HG03378 (cell line): ENCODE results near the gene NSMCE1.
A peak's percentile ranks its signal among the peaks of the same experiment; 100 is the strongest.
"Not testable (repeated sequence)": the region's sequence is repeated elsewhere in the genome, so short reads cannot be mapped to it uniquely, and the experiment has no call there.

Experiments used
- ATAC-seq: cut with Tn5 transposase; IDR thresholded peaks from one replicate; pipeline ENCODE4 v1.9.1; 2021; ENCODE audit warnings: mild to moderate bottlenecking, moderate library complexity; ENCODE audit not compliant: unreplicated experiment

The NSMCE1 gene

GRCh38 chr16:27220527-27220926 lies 48.0 kb downstream of the NSMCE1 start:
- no peak for ATAC-seq

DNA sequence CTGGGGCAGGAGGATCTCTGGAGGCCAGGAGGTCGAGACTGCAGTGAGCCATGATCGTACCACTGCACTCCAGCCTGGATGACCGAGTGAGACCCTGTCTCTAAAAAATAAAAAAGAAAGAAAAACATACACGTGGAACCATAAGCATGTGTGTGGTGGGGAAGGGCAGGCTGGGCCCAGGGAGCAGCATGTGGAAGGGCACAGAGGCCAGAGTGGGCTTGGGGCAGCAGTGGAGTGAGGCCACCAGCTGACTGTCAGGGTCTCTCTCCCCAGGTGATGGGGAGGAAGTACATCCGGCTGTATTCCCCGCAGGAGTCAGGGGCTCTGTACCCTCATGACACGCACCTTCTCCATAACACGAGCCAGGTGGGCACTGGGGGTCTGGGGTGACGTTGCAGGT lies 48.5 kb downstream of the NSMCE1 start:
- ATAC-seq, result no peak

DNA sequence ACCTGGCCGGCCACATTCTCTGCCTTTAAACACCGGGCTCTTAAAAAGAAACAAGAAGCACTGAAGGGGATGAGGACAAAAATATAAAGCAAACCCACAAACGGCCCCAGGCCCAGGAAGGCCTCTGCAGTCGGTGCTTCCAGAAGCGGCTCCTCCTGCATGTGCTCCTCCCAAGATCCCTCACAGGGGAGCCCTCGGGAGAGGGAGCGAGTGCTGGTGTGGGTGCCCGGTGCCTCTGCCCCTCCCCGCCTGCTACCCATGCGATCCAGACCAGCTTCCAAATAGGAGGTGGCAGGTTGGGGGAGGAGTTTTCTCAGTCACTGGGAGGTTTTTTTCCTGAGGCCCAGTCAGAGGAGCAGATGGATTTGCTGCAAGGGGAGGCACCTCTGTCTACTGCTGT lies 49.4 kb downstream of the NSMCE1 start:
- no peak for ATAC-seq

- ATAC-seq, result no peak
Observed at GRCh38 chr16:27218756-27219155, 49.8 kb downstream of the NSMCE1 start.

DNA sequence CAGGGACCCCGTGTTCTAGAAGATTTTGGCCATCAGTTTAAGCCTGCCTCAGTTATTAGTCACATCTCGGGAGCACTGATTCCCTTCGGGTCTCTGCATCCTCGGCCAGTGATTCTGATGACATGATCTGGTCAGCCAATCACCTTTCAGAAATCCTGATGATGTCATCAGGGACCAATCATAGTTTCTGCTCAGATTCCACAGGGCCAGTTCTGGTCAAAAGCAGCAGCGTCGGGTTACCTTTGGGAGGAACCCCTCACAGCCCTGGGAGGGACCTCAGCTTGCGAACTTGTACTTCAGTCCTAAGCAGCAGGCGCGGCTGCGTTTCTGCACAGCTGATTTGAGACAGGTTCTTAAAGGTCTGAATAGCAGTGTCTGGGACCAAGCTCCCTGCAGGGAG lies 51.3 kb downstream of the NSMCE1 start:
- no peak for ATAC-seq

DNA sequence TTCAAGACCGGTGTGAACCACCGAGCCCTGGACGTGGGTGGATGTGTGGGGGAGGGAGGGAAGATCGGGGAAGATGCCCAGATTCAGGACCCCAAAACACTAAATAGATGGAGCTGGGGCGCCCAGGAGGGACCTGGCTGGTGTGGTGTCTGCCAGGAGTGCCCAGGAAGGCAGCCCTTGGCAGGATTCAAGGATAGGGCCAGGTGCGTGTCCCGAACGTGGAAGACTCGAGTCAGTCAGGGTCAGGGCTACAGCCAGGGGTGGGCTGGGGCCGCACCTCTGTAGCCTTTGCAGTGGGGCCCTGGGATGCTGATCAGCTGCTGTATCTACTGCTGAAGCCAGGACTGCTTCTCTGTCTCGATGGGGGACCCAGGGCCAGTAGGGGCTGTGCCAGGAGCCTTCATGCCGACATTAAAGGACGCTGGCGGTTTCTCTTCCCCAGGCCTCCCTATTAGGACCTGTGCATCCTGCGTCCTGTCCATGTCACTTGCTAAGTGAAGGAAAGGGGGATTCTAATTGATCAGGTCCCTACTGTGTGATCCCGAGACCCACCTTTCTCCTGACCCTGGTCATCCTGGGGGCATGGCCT lies 52.2 kb downstream of the NSMCE1 start:
- no peak for ATAC-seq

- ATAC-seq, result no peak
Observed at GRCh38 chr16:27215660-27216059, 52.9 kb downstream of the NSMCE1 start.

- ATAC-seq, result no peak
Observed at GRCh38 chr16:27214084-27214961, 54.2 kb downstream of the NSMCE1 start.

DNA sequence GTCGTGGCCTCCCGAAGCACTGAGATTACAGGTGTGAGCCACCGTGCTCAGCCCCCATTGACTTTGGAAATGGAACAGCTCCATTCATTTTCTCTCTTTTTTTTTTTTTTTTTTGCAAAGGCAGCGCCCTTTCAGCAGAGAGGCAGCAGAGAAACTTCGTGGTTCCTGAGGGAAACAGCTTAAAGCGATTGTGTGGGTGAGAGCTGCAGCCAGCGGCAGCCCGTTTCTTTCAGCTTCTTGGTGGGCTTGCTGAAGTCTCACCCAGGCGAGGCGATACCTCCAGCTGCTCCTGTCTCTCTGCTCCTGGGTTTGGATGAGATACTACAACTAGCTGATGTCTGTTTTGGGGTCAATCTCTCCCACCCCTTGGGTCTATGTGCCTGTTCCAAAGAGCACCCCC lies 57.5 kb downstream of the NSMCE1 start:
- ATAC-seq, result no peak

DNA sequence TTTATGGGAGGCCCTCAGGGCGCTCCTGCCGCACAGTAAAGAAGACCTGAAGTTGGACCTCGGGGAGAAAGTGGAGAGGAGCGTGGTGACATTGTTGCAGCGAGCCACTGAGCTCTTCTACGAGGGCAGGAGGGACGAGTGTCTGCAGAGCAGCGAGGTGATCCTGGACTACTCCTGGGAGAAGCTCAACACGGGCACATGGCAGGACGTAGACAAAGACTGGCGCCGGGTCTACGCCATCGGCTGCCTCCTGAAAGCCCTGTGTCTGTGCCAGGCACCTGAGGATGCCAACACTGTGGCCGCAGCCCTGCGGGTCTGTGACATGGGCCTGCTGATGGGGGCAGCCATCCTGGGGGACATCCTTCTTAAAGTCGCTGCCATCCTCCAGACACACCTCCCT lies 58.4 kb downstream of the NSMCE1 start:
- ATAC-seq, result no peak

GRCh38 chr16:27209591-27209990 lies 59.0 kb downstream of the NSMCE1 start:
- no peak for ATAC-seq

GRCh38 chr16:27208796-27209195 lies 59.8 kb downstream of the NSMCE1 start:
- no peak for ATAC-seq

DNA sequence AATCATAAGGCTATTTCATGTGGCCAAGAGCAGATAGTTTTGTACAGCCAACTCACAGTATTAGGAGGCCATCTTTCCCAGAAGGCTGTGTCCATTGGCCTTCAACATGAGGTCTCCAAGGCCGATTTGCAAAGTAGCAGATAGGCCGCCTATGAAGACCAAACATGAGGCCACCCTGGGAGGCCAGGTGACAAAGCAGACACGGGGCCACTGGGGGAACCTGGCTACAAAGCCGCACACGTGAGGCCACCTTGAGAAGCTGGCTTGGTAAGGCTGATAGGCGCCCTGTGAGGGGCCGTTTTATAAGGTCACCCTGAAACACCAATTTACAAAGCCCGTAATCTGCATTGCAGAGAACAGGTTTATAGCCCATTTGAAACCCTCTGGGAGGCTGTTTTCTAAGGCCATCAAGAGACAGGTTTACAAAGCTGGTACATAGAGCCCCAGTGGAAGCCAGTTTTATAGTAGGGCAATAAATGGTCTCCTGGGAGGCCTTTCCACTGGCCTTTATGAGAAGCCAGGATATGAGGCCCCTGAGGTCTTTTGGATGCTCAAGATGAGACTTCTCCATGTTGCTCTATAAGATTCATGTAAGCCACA lies 60.4 kb downstream of the NSMCE1 start:
- no peak for ATAC-seq

DNA sequence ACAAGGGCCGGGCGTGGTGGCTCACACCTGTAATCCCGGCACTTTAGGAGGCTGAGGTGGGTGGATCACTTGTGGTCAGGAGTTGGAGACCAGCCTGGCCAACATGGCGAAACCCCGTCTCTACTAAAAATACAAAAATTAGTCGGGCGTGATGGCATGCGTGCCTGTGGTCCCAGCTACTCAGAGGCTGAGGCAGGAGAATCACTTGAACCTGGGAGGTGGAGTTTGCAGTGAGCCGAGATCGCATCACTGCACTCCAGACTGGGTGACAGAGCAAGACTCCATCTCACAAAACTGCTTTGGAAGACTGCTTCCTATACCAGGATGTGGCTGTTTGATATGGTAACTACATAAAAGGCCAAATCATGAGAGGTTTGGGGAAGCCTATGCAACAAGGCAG lies 61.5 kb downstream of the NSMCE1 start:
- not testable (repeated sequence) for ATAC-seq

GRCh38 chr16:27205423-27206065 lies 63.0 kb downstream of the NSMCE1 start:
- no peak for ATAC-seq

DNA sequence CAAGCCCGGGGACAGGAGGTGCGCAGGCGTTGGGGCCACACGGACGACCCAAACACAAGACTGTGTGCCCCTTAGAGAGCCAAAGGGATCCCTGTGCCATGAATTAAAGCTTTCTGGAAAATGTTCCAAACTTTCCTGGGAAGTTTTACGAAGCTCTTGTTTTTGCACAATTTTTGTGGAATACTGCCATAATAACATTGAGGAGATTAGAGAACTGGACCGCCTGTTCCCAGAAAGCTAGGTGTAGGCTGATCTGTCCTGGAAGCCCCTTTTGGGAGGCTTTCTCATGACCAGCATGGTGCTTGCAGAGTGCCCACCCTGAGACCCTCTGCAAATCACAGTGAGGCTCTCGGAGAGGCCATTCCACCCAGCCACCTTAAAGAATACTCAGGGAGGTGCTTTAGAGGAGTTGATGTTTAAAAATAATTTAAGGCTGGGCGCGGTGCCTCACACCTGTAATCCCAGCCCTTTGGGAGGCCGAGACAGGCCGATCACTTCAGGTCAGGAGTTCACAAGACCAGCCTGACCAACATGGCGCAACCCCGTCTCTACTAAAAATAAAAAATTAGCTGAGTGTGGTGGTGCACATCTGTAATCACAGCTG lies 64.2 kb downstream of the NSMCE1 start:
- no peak for ATAC-seq

DNA sequence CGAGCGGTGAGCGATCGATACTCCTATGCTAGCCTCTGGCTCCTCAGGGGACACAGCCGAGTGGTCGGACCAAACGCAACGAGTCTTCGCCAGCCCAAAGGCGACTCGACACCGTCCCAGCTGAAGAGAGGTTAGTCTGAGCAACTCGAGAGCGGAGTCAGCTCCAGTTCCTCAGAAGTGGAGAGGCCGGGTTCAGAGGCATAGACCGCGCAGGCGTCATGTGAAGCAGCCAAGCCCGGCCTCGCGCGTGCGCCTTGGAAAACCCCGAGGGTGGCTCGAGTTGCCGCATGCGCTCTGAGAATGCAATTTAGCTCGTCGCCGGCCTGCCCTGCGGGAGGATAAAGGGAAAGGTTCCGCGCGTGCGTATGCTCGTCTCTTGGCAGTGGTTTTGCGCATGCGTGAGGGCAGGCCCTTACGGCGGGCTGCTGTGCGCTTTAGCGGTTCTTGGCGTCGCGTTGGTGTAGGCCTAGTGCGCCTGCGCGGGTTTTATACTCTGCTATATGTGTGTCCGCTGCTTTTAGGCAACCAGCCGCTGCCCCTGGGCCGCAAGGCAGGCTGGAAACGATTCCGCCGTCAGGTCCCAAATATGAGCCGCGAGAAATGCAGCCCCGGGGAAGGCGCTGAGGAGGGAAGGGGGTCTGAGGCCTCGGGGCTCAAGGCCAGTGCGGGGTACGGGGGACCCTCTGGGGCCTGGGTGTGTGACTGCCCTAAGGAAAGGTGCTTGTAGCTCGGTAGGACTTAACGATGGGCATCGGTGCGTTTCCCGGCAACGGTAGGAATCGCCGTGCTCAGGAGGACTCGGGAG lies 64.9 kb downstream of the NSMCE1 start, which contains the start of gene KDM8:
TSS of gene KDM8 (plus strand) at position 20 of the 805 bp plus-strand sequence. CDS start 6,598 bp downstream, outside the sequence.
- peak; percentile 80 for ATAC-seq

GRCh38 chr16:27202923-27203506 lies 65.6 kb downstream of the NSMCE1 start:
- ATAC-seq, result peak; percentile 54

GRCh38 chr16:27200914-27201313 lies 67.7 kb downstream of the NSMCE1 start:
- not testable (repeated sequence) for ATAC-seq

GRCh38 chr16:27199736-27200135 lies 68.8 kb downstream of the NSMCE1 start:
- peak; percentile 36 for ATAC-seq
